K562 (cell line): ENCODE results near the gene GPR176. TPM values are rescaled to one million over a fixed set of nuclear protein-coding genes. Genes with fewer than 3 reads are reported as not detected.

Experiments used
- ATAC-seq: fragments of 200-7000 bp; cut with Tn5 transposase; 3 replicates; pipeline ENCODE4 v1.9.1; 2020; ENCODE audit warnings: moderate library complexity
- BruUV-seq: library from RNA; stranded (reverse); fragments of 400-500 nt; replicated peaks from 2 replicates; lab custom pipeline; 2021; lab: Mats Ljungman, UMichigan
- CTCF ChIA-PET: fragments of 300-600 bp; formaldehyde crosslinking; extraction: SDS; loops from one replicate; lab custom pipeline; 2021; ENCODE audit warnings: low intra/inter-chr PET ratio; lab: Yijun Ruan, JAX
- POLR2A ChIA-PET: fragments of 300-600, 350-650 bp; sonication (Branson Sonifier 250); formaldehyde crosslinking; extraction: SDS; loops from one replicate; lab custom pipeline; 2021; ENCODE audit warnings: antibody characterized with exemption, inconsistent platforms; lab: Yijun Ruan, JAX
- DNase-seq, 4 experiments: peaks; one replicate each; pipeline versions ENCODE4 v3.0.0 to v3.0.0-alpha.2; 2011 to 2018; ENCODE audit warnings: low spot score in 3 of 4, mixed read lengths in 3 of 4; ENCODE audit errors: extremely low read depth in 1 of 4
- FAIRE-seq: peaks from 2 replicates; lab custom pipeline; 2011; peaks lifted over from hg19 to GRCh38; lab: Jason Lieb, UNC
- H2AFZ ChIP-seq: 2 replicates; pipeline ENCODE4 v1.6.0; 2011; ENCODE audit warnings: low read depth, low read length, control low read depth, inconsistent platforms
- H3K27ac ChIP-seq: fragments of 200-600 bp; 3 replicates; pipeline ENCODE4 v1.8.0; 2011; ENCODE audit warnings: low read depth, mild to moderate bottlenecking, control low read depth, inconsistent platforms, low read length, moderate library complexity, mixed read lengths; ENCODE audit errors: extremely low read depth
- H3K27me3 ChIP-seq, 2 experiments: fragments of 300-600 bp in 1 of 2; 2 replicates in 1 of 2; 3 replicates in 1 of 2; pipeline versions ENCODE4 v1.6.0 to v1.8.0; 2011; ENCODE audit warnings: inconsistent platforms in 2 of 2, low read length in 2 of 2, mild to moderate bottlenecking in 1 of 2, mixed read lengths in 1 of 2, moderate library complexity in 1 of 2; ENCODE audit not compliant: control insufficient read depth in 2 of 2, insufficient read depth in 2 of 2
- H3K36me3 ChIP-seq: fragments of 300-600 bp; 3 replicates; pipeline ENCODE4 v1.8.0; 2011; ENCODE audit warnings: mild to moderate bottlenecking, low read length, inconsistent platforms; ENCODE audit not compliant: control insufficient read depth, insufficient read depth
- H3K4me1 ChIP-seq, 2 experiments: fragments of 200-600 bp in 1 of 2; replicated peaks in 1 of 2; 2 replicates in 1 of 2; 3 replicates in 1 of 2; pipeline versions ENCODE4 v1.5.1 to v1.8.0; 2011; ENCODE audit warnings: inconsistent platforms in 2 of 2, low read length in 2 of 2, mild to moderate bottlenecking in 1 of 2, mixed read lengths in 1 of 2, moderate library complexity in 1 of 2; ENCODE audit not compliant: control insufficient read depth in 2 of 2, insufficient read depth in 2 of 2
- H3K4me2 ChIP-seq: 2 replicates; pipeline ENCODE4 v1.6.1; 2011; ENCODE audit warnings: low read length, control low read depth, inconsistent platforms, mixed read lengths; ENCODE audit not compliant: insufficient read depth
- H3K4me3 ChIP-seq: fragments of 200-600 bp; sonication (generic), shearing (Covaris generic); 2 replicates; pipeline ENCODE4 v1.5.1; 2016; ENCODE audit warnings: control low read depth, inconsistent platforms
- H3K79me2 ChIP-seq: fragments of 200-600 bp; 3 replicates; pipeline ENCODE4 v1.8.0; 2011; ENCODE audit warnings: low read length, inconsistent platforms; ENCODE audit not compliant: control insufficient read depth, insufficient read depth
- H3K9ac ChIP-seq, 2 experiments: 2 replicates each; pipeline versions ENCODE4 v1.6.0 to v1.6.1; 2011; ENCODE audit warnings: low read depth in 2 of 2, low read length in 2 of 2, control low read depth in 1 of 2, inconsistent platforms in 1 of 2, mild to moderate bottlenecking in 1 of 2, mixed read lengths in 1 of 2; ENCODE audit not compliant: insufficient read depth in 1 of 2
- H3K9me1 ChIP-seq: one replicate; pipeline ENCODE4 v1.6.0; 2011; ENCODE audit warnings: inconsistent platforms, mild to moderate bottlenecking, low read length, moderate library complexity; ENCODE audit not compliant: control insufficient read depth, insufficient read depth
- H3K9me3 ChIP-seq: replicated peaks from 2 replicates; pipeline ENCODE4 v1.5.1; 2011; ENCODE audit warnings: low read depth, low read length, inconsistent platforms; ENCODE audit not compliant: control insufficient read depth, insufficient read depth
- H4K20me1 ChIP-seq: replicated peaks from 2 replicates; pipeline ENCODE4 v1.6.1; 2011; ENCODE audit warnings: low read length, inconsistent platforms, mixed read lengths; ENCODE audit not compliant: control insufficient read depth, insufficient read depth
- BACH1 ChIP-seq: fragments of 200-800 bp; sonication (Bioruptor generic); IDR thresholded peaks from 2 replicates; pipeline ENCODE4 v1.6.1; 2016; ENCODE audit warnings: missing genetic modification characterization, missing compliant biosample characterization
- CCAR2 ChIP-seq: fragments of 200-400 bp; formaldehyde crosslinking; IDR thresholded peaks from 2 replicates; pipeline ENCODE4 v1.6.1; 2017; ENCODE audit warnings: mild to moderate bottlenecking, low read depth, low read length
- CREBBP ChIP-seq: IDR thresholded peaks from one replicate; pipeline ENCODE4 v1.6.1; 2012; ENCODE audit warnings: low read depth, mild to moderate bottlenecking, control low read depth, inconsistent platforms, low read length
- CXXC5 ChIP-seq: fragments of 250-450 bp; sonication (Bioruptor Pico); IDR thresholded peaks from 2 replicates; pipeline ENCODE4 v1.8.0; 2022; ENCODE audit warnings: inconsistent platforms, mild to moderate bottlenecking, moderate library complexity
- GABPB2 ChIP-seq: fragments of 250-450 bp; sonication (Bioruptor Pico); conservative IDR thresholded peaks from 2 replicates; pipeline ENCODE4 v1.5.1; 2021; ENCODE audit warnings: mild to moderate bottlenecking
- HOMEZ ChIP-seq: fragments of 250-450 bp; sonication (Bioruptor Pico); IDR thresholded peaks from 2 replicates; pipeline ENCODE4 v1.4.0; 2020; ENCODE audit warnings: mild to moderate bottlenecking, moderate library complexity
- RBM34 ChIP-seq: fragments of 200-400 bp; formaldehyde crosslinking; IDR thresholded peaks from 2 replicates; pipeline ENCODE4 v1.6.1; 2018; ENCODE audit warnings: low read length, borderline replicate concordance; ENCODE audit not compliant: insufficient read depth
- TRIM25 ChIP-seq: fragments of 450-650 bp; IDR thresholded peaks from 2 replicates; pipeline ENCODE4 v1.7.0; 2016; ENCODE audit warnings: borderline replicate concordance
- ZHX1 ChIP-seq: fragments of 150-350 bp; conservative IDR thresholded peaks from 2 replicates; pipeline ENCODE4 v1.6.1; 2014; ENCODE audit warnings: low read length
- ZNF121 ChIP-seq: sonication (generic); formaldehyde crosslinking; conservative IDR thresholded peaks from 2 replicates; pipeline ENCODE4 v1.8.0; 2022; ENCODE audit warnings: missing genetic modification reagents
- ZNF311 ChIP-seq: fragments of 250-450 bp; sonication (Bioruptor Pico); IDR thresholded peaks from 2 replicates; pipeline ENCODE4 v1.4.0; 2020; ENCODE audit warnings: mild to moderate bottlenecking, moderate library complexity
- ZNF507 ChIP-seq: conservative IDR thresholded peaks from 2 replicates; pipeline ENCODE4 v1.6.1; 2017; ENCODE audit warnings: missing genetic modification characterization, missing compliant biosample characterization
- ZNF589 ChIP-seq: fragments of 200-800 bp; sonication (Bioruptor generic); IDR thresholded peaks from 2 replicates; pipeline ENCODE4 v1.6.1; 2016; ENCODE audit warnings: low read depth, missing genetic modification characterization, missing compliant biosample characterization
- in situ Hi-C: fragments of 300-500 bp; cut with MboI; formaldehyde crosslinking; loops from 4 replicates; pipeline ENCODE4 v1.15.0; 2018; ENCODE audit warnings: inconsistent platforms, mixed read lengths
- intact Hi-C: fragments of 100-400 bp; cut with micrococcal nuclease; formaldehyde crosslinking; loops from 2 replicates; pipeline ENCODE4 v1.14.2; 2022
- polyA plus RNA-seq, 8 experiments: library from polyadenylated mRNA; depleted of rRNA in 4 of 8; stranded (reverse) in 5 of 8; unstranded in 3 of 8; fragments of >200 nt; fragmentation: Nextera tagmentation in 2 of 8; fragmentation: Illumina TruSeq in 1 of 8; extraction: Ambion mirVana in 2 of 8; extraction: Trizol in 1 of 8; gene quantifications; 2 replicates each; pipeline versions ENCODE4 v1.2.1 to v1.2.3, GENCODE V29; 2011 to 2014; ENCODE audit warnings: inconsistent platforms in 1 of 8, missing spikeins in 1 of 8
- total RNA-seq, 7 experiments: library from RNA; depleted of rRNA in 6 of 7; stranded (reverse); fragments of >200 nt in 6 of 7; fragmentation: Illumina TruSeq in 2 of 7; extraction: Trizol in 2 of 7; gene quantifications; 2 replicates each; pipeline versions ENCODE4 v1.2.1 to v1.2.3, GENCODE V29; 2011 to 2021; ENCODE audit warnings: low replicate concordance in 1 of 7

The GPR176 gene
- total and polyA plus RNA-seq, 9 of the 15 experiments (the other 6 are each of a cell fraction or from before 2014, with no cell fraction given): 0.03 to 1.2 (median 0.76) TPM

- no peaks in the 10 kb centered on the region for H3K4me1 ChIP-seq
- H3K79me2 ChIP-seq: no peaks in the 10 kb centered on the region
- no TSS peak for BruUV-seq
- no peaks in the 10 kb centered on the region for H4K20me1 ChIP-seq
- no peak overlapping the region for H3K4me2 ChIP-seq
- no peak overlapping the region for H3K4me3 ChIP-seq
- H3K9ac ChIP-seq: no peak overlapping the region
- H3K9me3 ChIP-seq: no peaks in the 10 kb centered on the region
- intact Hi-C loops: no loop called here
- H3K9me1 ChIP-seq: no peaks in the 10 kb centered on the region
- in situ Hi-C loops: no loop called here
- no peak for FAIRE-seq
- no peak for ATAC-seq
- ChIA-PET CTCF (no interaction called here), POLR2A (no interaction called here)
- H3K27me3 ChIP-seq: no peaks in the 10 kb centered on the region
- no peaks in the 10 kb centered on the region for H3K36me3 ChIP-seq
- no peak overlapping the region for H2AFZ ChIP-seq
- no peak overlapping the region for H3K27ac ChIP-seq
- no peak for DNase-seq
- no peak for TF ChIP-seq ZNF589 (CRISPR knock-in tag)
- no peak for TF ChIP-seq ZNF311 (CRISPR knock-in tag)
- no peak for TF ChIP-seq GABPB2 (CRISPR knock-in tag)
- TF ChIP-seq ZNF507 (tag): no peak
- TF ChIP-seq BACH1 (tag): no peak
- no peak for TF ChIP-seq TRIM25
- no peak for TF ChIP-seq ZHX1
- no peak for TF ChIP-seq CCAR2
- TF ChIP-seq CREBBP: no peak
- no peak for TF ChIP-seq ZNF121 (CRISPR knock-in tag)
- no peak for TF ChIP-seq CXXC5 (CRISPR knock-in tag)
- TF ChIP-seq HOMEZ (CRISPR knock-in tag): no peak
- TF ChIP-seq RBM34: no peak
These were observed 167.8 kb downstream of the GPR176 start for GRCh38 chr15:39752246-39752645.
